ENCODE data around the gene OSM.

- TF ChIP-seq, protein P1, sequence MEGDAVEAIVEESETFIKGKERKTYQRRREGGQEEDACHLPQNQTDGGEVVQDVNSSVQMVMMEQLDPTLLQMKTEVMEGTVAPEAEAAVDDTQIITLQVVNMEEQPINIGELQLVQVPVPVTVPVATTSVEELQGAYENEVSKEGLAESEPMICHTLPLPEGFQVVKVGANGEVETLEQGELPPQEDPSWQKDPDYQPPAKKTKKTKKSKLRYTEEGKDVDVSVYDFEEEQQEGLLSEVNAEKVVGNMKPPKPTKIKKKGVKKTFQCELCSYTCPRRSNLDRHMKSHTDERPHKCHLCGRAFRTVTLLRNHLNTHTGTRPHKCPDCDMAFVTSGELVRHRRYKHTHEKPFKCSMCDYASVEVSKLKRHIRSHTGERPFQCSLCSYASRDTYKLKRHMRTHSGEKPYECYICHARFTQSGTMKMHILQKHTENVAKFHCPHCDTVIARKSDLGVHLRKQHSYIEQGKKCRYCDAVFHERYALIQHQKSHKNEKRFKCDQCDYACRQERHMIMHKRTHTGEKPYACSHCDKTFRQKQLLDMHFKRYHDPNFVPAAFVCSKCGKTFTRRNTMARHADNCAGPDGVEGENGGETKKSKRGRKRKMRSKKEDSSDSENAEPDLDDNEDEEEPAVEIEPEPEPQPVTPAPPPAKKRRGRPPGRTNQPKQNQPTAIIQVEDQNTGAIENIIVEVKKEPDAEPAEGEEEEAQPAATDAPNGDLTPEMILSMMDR (IDR thresholded peaks at IDR 0.05; ENCODE audit: poor library complexity) = no peak
- no peak for TF ChIP-seq EZH2 (IDR thresholded peaks at IDR 0.05; ENCODE audit: borderline replicate concordance)
- TF ChIP-seq EZH2phosphoT487 (IDR thresholded peaks at IDR 0.05; ENCODE audit: low read depth, severe bottlenecking, unreplicated experiment) = no peak
Measured at GRCh38 chr22:30296833-30297232, 30.2 kb upstream of the OSM start.

Data from hepatocyte (in vitro differentiated cells).